ENCODE measurements around the gene BMP8A. TPM values are rescaled to one million over a fixed set of nuclear protein-coding genes. Genes with fewer than 3 reads are reported as not detected.
A peak's percentile ranks its signal among the peaks of the same experiment; 100 is the strongest.
"Not testable (repeated sequence)": the region's sequence is repeated elsewhere in the genome, so short reads cannot be mapped to it uniquely, and the experiment has no call there.

The BMP8A gene
- total RNA-seq, 1 experiment from 2014 or later: not detected

DNA sequence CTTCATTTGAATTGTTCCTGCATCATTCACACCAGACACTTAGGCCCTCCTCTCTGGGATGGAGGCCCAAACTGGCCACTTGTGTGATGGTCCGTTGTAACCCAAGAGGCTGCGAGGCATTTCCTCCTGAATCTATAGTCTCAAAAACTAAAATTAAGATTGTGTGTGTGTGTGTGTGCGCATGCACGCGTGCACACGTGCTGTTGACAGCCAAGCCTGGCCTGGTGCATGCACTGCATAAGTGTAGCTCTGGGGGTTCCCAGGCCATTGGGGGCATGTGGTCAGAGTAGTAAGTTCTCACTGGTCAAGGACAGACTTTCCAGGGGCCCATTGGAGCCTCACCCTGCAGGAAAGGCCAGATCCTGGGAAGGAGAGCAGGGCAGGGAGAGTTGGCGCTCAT is 26.5 kb downstream of the BMP8A start:
- in situ Hi-C loops (cut with HindIII; ENCODE audit: low pct_unique_long_range_greater_than_20kb, low sequenced_read_pairs); DNase-seq (ENCODE audit: low read depth): not testable (repeated sequence)

- DNase-seq (ENCODE audit: low read depth); in situ Hi-C loops (cut with HindIII; ENCODE audit: low pct_unique_long_range_greater_than_20kb, low sequenced_read_pairs): not testable (repeated sequence)
Measured at GRCh38 chr1:39519376-39519775, 27.9 kb downstream of the BMP8A start.

- in situ Hi-C loops (cut with HindIII; ENCODE audit: low pct_unique_long_range_greater_than_20kb, low sequenced_read_pairs); DNase-seq (ENCODE audit: low read depth): not testable (repeated sequence)
Measured at GRCh38 chr1:39522221-39522620, 30.8 kb downstream of the BMP8A start.

DNA sequence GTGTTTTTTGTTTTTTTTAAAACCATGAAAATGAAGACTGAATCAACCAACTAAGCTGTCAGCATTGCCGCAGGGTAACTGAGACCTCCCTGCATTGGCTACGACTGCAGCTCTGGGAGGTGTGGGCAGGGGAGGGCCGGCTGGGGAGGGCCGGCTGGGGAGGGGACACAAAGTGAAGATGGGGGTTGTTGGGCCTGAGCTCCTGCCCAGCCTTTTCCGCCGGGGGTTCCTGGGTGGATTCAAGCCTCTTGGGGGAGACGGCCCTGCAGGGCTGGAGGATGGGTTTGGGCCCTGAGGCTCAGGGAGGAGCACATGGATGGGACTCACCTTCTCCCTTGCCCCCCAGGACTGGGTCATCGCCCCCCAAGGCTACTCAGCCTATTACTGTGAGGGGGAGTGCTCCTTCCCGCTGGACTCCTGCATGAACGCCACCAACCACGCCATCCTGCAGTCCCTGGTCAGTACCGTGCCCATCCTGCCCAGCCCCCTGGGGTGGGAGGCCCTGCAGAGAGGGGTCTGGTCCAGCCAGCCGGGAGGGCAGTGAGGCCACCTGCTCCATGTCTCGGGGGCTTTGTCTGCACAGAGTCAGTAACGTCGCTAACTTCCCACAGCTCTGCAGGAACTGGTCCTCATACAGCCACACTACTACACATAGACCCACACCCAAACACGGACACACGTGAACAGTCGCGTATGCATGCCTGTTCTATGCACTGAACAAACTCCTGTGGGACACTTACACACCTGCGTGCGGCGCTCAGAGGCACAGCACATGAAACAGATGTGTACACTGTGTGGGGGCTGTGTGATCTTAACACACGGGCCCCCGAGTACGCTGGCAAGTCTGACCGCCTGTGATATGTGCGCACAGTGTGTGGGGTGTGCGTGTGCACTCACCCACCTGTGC is 31.5 kb downstream of the BMP8A start:
- no peak for DNase-seq (ENCODE audit: low read depth)
- in situ Hi-C loops (cut with HindIII; ENCODE audit: low pct_unique_long_range_greater_than_20kb, low sequenced_read_pairs): no loop called here

DNA sequence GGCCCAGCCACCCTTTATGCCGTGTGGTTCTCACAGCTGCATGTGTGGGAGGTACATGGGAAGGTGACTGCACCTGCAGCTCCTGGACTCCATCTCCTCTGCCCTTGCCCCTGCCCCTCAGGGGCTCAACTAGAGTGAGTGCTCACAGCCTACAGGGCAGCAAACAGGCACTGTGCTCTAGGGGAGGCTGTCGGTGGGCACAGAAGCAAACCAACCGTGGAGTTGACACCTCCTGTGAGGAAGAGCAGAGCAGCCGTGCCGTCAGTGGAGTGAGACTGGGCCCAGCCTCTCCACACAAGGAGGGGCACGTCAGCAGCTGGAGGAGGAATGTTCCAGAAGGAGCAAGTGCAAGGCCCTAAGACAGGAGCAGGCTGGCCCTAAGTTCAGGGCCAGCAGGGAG is 32.7 kb downstream of the BMP8A start:
- in situ Hi-C loops (cut with HindIII; ENCODE audit: low pct_unique_long_range_greater_than_20kb, low sequenced_read_pairs): no loop called here

DNA sequence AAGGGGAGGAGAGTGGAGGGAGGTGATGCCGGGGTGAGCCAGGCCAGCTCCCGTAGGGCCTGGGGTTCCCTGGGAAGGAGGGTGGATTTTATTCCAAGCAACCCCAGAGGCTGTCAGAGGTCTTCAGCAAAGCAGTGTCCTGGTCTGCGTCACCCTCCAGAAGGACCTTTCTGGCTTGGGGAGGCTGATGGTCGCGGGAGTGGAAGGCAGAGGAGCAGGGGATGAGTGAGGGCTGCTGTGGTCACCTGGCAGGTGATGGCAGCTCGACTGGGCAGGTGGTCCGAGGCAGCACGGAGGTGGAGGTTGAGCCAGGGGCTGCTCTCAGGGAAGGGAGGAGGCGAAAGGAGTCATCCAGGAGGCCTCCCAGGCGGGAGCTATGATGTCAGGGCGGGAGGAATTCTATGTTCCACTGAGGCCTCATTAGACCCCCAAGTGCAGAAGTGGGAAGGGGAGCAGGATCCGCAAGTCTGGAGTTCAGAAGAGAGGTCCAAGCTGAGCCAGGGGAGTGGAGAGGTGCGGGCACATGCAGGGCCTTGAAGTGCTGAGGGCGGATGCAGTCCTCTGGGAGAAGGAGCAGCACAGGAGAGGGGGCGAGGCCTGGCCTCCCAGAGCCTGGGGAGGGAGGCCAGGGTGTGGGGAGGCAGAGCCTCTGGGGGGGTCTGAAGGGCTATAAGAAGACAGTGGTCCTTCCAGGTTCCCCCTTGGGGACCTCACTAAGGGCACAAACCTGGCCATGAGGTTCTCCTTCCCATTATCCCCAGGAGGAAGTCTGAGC is 33.3 kb downstream of the BMP8A start:
- in situ Hi-C loops (cut with HindIII; ENCODE audit: low pct_unique_long_range_greater_than_20kb, low sequenced_read_pairs): no loop called here
- DNase-seq (ENCODE audit: low read depth): no peak

More for the DNA sequence above, 32.7 kb downstream of the BMP8A start:
- no peak for DNase-seq (ENCODE audit: low read depth)

DNA sequence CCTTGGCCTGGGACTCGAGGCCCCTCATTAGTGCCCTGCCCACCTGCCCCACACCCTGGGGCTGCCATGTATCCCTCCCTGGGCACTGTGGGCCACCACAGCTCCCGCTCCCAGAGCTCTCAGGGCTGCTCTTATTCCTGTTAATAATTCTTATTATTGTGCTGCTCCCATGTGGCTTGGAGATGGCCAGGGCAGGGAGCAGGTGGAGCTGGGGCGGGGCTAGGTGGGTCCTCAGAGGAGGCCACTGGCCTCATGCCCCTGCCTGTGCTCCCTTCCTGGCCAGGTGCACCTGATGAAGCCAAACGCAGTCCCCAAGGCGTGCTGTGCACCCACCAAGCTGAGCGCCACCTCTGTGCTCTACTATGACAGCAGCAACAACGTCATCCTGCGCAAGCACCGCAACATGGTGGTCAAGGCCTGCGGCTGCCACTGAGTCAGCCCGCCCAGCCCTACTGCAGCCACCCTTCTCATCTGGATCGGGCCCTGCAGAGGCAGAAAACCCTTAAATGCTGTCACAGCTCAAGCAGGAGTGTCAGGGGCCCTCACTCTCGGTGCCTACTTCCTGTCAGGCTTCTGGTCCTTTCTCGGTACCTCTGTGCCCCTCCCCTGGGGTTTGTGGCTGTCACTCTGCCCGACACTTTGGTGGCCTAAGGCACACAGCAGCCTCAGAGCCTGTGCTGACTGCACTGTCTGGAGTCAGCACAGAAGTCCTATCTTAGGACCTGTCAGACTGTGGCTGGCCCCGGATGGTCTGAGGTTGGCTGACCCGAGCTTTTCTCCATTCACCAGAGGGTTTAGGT is 34.1 kb downstream of the BMP8A start:
- in situ Hi-C loops (cut with HindIII; ENCODE audit: low pct_unique_long_range_greater_than_20kb, low sequenced_read_pairs): no loop called here
- no peak for DNase-seq (ENCODE audit: low read depth)

DNA sequence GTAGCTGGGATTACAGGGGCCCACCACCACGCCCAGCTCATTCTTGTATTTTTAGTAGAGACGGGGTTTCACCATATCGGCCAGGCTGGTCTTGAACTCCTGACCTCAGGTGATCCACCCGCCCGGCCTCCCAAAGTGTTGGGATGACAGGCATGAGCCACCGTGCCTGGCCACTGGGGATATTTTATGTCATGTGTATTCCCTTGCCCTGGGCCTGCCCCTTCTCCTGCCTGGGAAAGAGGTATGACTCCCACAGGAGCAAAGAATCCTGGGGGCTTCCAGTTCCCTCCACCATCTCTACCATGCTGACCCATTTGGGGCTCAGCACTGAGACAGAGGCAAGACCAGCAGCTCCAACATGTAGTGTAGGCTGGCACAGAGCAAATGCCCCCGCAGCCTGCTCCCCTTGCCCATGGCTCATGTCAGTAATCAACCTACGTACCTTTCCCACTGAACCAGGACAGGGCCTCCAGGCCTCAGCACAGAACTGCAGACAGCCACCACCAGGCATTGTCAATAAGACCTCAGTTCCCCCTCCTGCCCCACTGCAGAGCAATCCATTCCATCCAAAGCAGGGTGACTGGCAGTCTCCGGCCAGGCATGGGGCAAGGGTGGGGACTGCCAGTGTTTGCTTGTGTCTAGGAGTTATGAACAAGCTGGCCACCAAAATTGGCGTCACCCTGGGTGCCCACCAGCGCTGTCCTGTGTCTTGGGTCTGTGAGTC is 35.2 kb downstream of the BMP8A start:
- in situ Hi-C loops (cut with HindIII; ENCODE audit: low pct_unique_long_range_greater_than_20kb, low sequenced_read_pairs): no loop called here
- no peak for DNase-seq (ENCODE audit: low read depth)

DNA sequence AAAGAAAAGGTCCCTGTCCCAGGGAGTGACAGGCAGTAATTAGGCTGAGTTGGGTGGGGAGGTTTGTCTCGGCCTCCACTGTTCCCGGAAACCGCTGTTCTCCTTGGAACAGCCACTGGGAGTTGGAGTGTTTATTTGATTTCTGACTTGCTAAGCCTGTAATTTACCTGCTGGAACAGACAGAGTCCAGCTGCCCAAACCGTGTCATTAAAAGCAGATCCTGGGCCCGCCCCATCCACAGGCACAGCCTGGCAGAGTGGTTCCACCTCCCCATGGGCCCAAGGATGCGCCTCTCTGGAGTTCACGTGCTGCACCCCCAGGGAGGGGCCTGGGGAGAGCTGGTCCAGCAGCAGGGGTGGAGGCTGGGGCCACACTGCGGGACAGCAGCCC is 35.7 kb downstream of the BMP8A start:
- DNase-seq (ENCODE audit: low read depth); in situ Hi-C loops (cut with HindIII; ENCODE audit: low pct_unique_long_range_greater_than_20kb, low sequenced_read_pairs): not testable (repeated sequence)

GRCh38 chr1:39528082-39528481 is 36.6 kb downstream of the BMP8A start:
- in situ Hi-C loops (cut with HindIII; ENCODE audit: low pct_unique_long_range_greater_than_20kb, low sequenced_read_pairs): no loop called here
- no peak for DNase-seq (ENCODE audit: low read depth)

DNA sequence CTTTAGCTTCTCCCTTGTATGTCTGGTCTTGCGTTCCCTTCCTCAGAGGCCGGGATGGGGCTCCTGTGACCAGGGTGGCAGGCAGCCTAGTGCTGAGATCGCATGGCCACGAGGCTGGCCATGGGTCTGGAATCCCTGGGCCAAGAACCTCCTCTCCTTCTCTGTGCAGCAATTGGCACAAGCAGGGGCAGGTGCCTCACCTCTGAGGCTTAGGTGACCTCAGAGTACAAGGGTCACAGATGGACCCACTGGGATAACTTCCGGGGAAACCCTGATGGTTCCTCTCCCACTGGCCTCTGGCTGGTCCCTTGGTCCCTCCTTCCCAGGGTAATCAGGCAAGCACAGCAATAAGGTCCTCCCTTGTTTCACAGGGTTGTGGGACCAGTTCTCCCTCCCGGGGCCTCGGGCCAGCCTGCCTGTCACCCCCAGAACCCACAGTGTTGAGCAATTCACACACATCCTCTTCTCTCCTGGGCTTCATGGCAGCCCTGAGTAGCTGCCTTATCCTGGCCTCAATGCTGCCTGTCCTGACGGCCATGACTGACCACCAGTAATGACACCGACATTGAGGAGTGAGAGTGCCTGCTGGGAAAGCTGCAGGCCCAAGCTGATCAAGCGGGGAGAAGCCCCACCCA is 38.6 kb downstream of the BMP8A start:
- in situ Hi-C loops (cut with HindIII; ENCODE audit: low pct_unique_long_range_greater_than_20kb, low sequenced_read_pairs): no loop called here
- no peak for DNase-seq (ENCODE audit: low read depth)

- no peak for DNase-seq (ENCODE audit: low read depth)
- in situ Hi-C loops (cut with HindIII; ENCODE audit: low pct_unique_long_range_greater_than_20kb, low sequenced_read_pairs): no loop called here
Measured at GRCh38 chr1:39531526-39531925, 40.1 kb downstream of the BMP8A start.

DNA sequence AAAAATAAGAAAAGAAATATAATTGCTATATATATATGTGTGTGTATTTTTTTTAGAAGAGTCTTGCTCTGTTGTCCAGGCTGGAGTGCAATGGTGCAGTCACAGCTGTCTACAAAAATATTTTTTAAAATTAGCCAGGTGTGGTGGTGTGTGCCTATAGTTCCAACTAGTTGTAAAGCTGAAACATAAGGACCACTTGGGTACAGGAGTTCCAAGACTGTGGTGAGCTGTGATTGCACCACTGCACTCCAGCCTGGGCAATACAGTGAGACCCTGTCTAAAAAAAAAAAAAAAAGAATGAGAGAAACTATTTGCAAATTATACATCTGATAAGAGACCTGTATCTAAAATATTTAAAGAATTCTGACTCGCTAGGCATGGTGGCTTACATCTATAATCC is 42.0 kb downstream of the BMP8A start:
- DNase-seq (ENCODE audit: low read depth): no peak
- in situ Hi-C loops (cut with HindIII; ENCODE audit: low pct_unique_long_range_greater_than_20kb, low sequenced_read_pairs): no loop called here

GRCh38 chr1:39538531-39539251 is 47.3 kb downstream of the BMP8A start:
- in situ Hi-C loops (cut with HindIII; ENCODE audit: low pct_unique_long_range_greater_than_20kb, low sequenced_read_pairs): no loop called here
- DNase-seq (ENCODE audit: low read depth): no peak

- in situ Hi-C loops (cut with HindIII; ENCODE audit: low pct_unique_long_range_greater_than_20kb, low sequenced_read_pairs): no loop called here
- DNase-seq (ENCODE audit: low read depth): peak; percentile 54
Measured at GRCh38 chr1:39539252-39539790, 47.9 kb downstream of the BMP8A start.

- no peak for DNase-seq (ENCODE audit: low read depth)
- in situ Hi-C loops (cut with HindIII; ENCODE audit: low pct_unique_long_range_greater_than_20kb, low sequenced_read_pairs): no loop called here
Measured at GRCh38 chr1:39540504-39541031, 49.1 kb downstream of the BMP8A start.

Measured in Caki2 (cell line).